HL-60/S4 treated with phorbol 12-myristate 13-acetate at 8.2 ng/mL for 4 days and 3 days (cell line): ENCODE measurements around the gene DUSP10.

Experiments used
- in situ Hi-C: fragments of 300-500 bp; cut with MboI; formaldehyde crosslinking; loops from 2 replicates; pipeline ENCODE4 v1.15.0; 2022; ENCODE audit warnings: low sequenced_read_pairs

Gene DUSP10

DNA sequence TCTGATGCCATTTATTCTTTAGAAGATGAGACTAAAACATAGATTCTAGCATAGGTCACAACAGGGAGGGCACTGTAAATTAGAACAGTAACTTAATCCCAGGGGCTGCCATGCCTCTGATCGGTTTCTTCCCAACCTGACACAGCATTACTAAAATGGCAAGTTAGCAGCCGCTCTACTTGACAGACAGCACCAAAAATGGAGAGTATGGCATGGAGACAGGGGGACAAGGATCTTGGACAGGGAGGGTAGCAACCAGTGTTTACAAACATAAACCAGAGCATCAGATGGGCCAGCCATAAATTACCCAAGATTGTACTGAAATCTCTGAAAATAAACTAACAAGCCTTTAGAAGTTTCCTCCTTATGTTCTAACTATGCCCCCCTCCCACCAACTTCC is 5.9 kb downstream of the DUSP10 start:
- in situ Hi-C loops = no loop called here

DNA sequence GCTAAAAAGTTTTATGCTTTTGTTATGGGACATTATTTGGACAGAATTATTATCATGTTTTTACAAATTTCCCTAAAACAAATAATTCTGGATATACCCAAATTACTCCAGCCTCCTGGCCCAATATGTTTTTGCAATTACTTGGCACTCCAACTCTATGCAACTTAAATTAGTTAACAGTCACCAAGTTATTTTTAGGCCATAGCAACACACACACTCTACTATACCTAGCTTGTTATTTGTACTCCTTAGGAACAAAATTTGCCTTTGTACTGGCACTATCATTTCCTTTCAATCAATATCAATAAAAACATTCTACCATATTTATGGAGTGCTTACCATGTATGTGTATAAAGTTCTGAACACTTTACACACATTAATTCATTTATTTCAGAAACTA is 7.7 kb downstream of the DUSP10 start:
- in situ Hi-C loops = no loop called here

DNA sequence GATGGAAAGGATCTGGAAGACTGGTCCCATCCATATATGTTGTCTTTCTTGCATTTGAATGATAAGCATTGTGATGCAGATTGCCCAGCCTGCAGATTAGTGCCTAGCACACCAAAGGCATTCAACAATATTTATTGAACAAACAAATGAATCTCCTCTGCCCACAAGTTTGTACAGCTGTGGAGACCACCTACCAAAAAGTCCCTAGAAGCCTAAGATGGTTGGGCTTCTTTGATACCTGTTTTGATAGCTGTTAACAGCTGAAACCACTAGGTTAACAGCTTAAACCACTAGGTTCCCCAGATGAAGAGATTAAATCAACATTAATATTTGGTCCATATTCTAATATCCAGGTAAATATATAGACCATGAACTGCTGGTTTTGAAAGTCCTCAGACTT is 9.8 kb downstream of the DUSP10 start:
- in situ Hi-C loops = no loop called here

DNA sequence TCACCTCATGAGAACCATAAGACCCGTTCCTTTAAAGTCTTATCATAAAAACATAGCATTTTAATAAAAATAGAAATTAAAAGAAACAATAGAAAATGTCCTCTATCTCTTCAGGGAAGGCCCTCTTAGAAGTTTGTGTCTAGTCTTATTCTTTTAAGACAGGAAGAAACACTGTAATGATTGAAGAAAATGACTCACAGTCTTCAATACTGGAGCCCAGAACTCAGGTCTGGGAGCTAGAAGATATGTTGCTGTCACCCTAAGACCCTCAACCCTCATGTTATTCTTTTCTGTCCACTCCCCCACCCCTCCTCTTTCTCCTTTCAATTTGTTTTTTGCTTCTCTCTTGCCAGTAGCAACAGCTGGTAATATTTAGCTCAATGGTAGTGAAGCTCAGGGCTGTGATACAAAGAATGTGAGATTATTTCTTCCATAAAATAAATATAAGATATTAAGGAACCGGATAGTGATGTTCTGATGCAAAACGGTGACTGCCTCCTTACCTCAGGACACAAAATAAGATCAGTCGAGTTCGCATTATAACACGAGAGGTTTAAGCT is 12.0 kb downstream of the DUSP10 start:
- in situ Hi-C loops = no loop called here

DNA sequence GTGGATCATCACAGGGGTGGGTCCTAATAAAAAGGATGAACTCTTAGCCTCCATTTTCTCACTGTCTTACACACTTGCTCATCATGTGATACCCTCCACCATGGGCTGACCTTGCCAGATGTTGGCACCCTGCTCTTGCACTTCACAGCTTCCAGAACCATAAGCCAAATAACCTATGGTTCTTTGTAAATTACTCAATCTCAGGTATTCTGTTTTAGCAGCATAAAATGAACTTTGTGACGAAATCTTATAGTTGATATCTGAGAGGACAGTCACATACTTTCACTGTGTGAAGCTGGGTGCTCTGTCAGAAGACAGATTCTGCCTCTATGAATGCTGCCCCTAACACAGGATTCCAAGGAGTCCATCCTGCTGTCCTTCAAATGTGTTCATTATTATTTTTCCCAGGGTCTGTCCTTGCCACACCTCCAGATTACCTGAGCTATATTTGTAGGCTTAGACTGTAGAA is 13.8 kb downstream of the DUSP10 start:
- in situ Hi-C loops = no loop called here

DNA sequence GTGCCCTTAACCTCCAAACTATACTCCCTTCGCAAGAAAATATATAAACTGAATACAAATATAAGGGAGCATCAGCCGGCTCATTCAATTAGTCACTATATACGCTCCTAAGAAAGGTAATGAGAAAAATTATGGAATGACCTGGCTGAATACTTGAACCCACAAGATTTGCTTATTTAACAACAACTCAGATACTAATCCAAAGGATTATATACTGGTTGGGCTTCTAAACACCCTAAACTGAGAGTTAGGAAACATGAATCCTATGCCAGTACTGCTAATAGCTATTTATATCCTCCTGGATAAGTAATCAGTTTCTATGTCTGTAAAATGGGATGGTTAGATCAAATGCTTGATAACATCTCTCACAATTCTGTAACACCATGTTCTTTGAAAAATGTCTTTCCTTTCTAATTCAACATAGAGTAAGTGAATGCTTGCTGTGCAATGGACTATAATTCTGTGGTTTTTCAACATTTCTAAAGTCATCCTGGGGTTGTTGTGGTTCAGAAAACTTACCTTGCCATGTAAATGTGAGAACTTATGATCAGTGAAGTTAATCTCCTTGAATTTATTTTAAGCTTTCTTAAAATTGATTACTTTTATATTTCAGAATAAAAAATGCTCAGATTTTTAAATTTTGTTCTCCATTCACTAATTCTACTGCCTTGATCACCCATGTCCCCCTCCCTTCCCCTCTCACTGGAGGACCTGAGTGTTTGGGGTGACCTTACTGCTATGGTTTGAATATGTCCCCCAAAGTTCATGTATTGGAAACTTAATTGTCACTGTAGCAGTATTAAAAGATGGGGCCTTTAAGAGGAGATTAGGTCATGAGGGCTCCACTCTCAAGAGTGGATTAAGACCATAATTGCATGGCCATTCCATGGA is 14.5 kb downstream of the DUSP10 start:
- in situ Hi-C loops = no loop called here

DNA sequence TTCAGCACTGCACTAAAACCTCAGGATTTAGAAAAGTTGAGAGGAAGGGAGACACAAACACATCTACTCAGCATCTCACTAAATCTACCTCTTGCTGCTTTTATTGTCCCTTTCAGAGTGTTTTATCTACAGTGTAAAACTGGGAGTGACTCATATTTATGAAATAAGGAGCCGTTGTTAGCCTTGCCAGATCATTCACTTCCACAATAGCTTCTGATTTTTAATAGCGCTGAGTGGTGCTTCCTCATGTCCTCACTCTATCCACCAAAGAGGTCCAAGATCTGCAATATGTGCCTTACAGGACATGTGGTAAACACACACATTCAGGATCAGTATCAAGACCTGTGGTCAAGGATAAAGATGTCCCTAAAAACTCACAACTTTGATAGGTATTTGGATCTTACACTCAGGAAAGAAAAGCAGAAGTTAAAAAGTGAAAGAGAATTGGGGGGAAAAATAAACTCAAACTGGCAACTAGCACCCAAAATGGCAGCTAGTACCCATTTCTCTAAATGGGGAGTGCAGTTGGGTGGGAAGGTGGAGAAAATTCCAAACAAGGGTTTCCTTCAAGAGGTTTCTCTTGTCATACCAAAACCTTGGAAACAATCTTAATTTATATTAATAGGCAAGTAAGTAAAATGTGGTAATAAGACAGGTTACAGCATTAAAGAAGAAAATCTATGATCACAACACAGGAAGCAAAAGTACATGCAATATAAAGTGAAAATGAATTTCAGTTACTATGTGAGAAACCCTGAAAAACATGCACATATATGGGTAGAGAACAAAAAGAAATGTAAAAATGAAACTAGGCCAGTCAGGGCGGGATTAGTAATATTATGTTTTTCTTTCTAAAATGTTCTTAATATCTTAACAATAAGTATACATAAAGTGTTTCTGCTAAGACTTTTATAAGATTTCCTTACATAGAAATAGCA is 15.9 kb downstream of the DUSP10 start:
- in situ Hi-C loops = no loop called here

DNA sequence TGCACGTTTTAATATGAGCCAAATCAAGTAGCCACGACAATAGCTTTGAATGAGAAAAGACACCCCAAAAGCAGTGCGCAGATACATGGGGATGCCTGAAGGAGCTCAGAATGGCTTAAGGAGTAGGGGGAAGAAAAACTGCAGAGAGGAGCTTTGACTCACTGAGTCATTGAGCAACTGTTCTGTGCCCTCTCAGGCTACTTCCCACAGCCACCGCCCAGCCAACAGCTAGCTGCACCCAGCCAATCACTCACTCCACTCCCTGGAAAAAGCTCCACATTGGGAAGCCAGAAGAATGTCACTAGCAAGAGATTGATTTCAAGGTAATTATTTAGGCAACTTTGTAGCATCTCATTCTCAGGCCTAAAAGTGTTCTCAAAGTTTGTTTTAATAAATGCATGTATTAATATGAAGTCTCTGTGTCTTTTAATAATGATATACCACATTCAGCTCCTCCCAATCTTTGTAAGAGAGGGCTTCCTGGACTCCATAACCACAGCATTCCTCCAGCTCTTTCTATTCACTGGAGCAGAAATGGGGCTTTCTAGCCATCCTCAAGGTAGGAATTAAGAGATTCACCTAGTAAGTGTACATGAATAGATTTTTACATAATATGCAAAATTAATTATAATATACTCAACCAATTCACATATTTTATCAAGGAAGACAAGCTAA is 16.8 kb downstream of the DUSP10 start:
- in situ Hi-C loops = no loop called here

DNA sequence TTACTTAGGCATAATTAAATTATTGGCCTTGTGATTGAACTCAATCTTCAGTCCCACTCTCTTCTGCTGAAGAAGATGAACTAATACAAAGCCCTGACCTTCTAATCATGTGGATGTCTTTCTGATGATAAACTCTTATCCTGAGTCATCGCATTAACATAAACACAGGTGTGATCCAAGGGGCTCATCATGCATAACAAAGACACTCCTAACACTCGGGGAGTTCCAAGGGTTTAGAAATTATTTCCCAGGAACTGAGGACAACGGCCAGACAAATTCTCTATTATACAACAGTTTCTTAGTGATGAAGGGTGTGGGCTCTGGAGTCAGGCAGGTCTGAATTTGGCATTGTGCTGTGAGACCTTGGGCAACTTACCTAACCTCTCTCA is 18.0 kb downstream of the DUSP10 start:
- in situ Hi-C loops = no loop called here

DNA sequence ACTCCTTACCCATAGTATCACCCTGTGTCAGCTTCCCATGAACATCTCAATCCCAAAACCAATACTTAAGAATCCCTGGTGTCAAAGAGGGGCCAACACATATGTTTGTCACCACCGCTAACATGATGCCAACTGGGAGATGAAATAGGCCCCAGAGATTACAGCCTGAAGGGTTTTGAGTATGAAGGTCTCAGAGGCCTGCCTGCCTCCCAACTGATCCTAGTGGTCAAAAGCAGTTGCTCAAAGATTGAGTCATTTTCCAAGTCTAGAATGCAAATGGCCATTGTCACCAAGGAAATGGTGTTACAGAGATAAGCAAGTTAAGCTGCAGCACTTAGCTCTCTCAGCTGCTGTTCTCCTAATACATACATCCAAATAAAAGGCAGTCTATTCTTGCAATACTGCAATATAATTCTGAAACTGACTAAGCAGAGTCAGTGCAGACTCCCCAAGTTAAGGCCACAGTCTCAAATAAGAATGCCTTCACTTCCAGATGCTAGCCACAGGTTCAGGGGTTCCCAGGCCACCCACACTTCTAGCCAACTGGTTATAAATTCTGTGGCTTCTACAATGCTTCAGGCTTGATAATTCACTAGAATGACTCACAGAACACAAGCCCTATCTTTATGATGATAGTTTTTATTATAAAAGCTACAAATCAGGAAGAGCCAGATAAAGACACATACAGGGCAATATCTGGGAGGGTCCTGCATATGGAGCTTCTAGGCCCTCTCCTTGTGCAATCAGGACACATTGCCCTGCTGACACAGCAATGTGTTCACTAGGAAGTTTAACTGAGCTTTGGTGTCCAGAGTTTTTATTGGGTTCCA is 18.7 kb downstream of the DUSP10 start:
- in situ Hi-C loops = no loop called here

DNA sequence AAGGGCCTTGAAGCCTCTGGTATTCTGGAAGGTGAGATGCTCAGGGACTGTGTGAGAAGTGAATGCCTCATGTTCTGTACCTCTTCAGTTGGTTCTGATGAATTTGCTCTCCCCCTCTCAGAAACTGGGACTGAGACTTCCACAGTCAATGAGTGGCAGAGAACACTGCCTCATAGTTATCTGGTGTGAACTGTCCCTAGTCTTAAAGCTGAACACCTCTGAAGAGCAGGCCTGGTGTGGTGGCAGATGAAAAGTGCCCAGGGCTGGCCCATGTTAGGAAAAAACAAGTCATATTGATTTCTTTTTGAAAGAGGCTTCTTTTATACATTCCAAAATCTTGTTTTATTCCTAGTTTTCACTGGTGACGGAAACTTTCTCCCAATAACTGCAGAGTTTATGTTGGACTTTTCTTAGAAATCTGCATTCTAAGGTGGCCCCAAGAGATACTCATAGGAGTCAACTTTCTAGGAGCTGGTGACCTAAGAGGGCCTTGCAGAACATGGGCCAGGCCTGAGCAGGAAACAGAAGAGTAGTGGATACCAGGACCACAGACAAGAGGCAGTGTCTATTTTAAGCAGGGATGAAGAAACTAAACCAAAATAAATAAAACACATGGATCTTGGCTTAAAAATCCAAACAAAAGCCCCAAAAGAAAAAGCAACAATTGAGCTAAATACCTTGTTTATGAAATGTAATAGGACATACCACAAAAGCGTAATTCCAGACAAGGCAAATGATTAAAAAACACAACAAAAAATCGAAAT is 19.5 kb downstream of the DUSP10 start:
- in situ Hi-C loops = no loop called here

DNA sequence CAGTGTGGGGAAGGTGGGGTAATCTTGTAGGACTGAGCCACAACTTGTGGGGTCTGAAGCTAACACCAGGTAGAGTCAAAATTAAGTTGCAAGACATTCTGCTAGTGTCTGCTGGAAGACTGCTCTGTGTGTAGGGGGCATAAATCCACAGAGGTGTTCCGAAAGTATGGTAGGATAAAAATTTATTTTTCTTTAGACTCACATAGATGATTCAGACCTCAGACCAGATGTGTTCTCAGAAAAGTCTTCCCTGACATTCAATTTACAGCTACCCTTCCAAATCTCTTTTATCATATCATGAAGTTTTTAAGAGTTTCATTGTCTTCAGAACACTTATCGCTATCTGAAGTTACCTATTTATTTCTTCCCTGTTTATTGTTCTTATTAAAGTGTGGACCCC is 21.3 kb downstream of the DUSP10 start:
- in situ Hi-C loops = no loop called here

DNA sequence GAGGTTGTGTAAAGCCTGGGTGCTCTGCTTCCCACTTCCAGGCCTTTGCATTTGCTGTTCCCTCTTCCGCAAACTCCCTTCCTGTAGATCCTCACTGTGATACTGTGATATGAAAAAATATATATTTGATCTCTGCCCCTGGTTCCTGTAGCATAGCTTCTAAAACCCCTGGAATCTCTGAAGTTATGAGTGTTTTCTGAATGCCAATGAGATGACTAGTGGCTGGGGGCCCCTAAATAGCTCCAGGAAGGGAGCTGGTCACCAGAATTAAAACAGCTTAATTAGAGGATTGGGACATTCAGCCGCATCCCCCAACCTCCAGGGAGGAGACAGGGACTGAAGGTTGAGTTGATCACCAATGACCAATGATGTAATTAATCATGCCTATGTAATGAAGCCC is 21.9 kb downstream of the DUSP10 start:
- in situ Hi-C loops = no loop called here

DNA sequence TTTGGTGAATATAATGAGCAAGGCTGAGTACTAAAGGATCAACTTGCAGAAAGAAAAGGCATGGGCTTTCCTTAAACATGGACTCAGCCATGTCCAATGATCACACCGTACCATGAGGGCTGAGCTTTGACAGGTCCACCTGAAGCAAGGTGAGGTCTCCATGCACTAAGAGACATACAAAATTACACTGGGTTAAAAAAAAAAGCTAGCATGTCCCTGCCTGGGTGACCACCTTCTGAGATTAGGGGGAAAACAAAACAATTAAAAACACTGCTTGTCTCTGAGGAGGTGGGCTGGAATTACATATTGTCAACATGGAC is 22.7 kb downstream of the DUSP10 start:
- in situ Hi-C loops = no loop called here

DNA sequence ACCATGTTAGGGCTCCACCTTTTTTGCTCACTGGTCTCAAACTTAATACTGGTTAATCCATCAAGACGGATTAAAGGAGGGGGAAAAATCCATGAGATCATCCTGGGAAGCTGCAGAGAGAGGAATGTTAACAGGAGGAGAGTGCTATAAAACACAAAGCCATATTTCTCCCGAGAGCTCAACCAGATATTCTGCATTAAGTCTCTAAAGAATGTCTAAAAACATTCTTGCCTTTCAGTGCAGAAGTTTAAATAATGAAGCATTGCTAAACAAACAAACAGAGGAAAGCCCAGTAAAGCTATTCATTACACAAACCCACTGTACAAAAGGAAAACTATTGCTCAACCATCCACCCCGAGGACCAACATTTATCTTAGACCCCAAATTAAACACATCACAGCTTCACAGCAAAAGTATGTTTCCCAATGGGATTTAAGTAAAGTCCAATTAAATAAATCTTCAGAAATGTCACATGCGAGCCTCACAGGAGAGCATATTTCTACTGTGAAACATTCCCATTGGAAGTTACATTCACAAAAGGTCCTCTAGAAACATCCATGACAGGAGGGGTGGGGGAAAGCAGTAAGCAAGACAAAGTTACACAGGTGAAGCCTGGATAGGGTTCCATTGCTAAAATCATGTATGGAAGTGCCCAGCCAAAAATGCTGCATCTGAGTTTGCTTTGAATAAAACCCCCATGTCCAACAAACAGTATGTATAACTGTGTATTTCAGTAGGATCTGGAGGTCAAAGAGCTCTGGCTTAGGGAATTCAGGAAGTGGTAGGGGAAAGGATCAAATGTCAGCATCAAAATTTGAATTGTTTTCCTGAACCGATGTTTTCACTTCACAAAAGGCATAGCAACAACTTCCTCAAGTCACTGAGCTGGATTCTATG is 23.3 kb downstream of the DUSP10 start:
- in situ Hi-C loops = no loop called here

DNA sequence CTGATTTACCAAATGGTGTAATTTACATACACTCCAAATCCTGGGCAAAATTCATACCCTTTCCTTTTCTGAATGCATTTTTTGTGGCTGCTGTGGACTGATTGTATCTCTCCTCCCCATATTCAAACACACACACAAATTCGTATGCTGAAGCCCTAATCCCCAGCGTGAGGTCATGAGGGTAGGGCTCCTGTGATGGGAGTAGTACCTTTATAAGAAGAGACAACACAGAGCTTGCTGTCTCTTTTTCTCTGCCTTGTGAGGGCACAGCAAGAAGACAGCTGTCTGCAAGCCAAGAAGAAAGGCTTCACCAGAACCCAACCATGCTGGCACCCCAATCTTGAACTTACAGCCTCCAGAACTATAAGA is 24.4 kb downstream of the DUSP10 start:
- in situ Hi-C loops = no loop called here

DNA sequence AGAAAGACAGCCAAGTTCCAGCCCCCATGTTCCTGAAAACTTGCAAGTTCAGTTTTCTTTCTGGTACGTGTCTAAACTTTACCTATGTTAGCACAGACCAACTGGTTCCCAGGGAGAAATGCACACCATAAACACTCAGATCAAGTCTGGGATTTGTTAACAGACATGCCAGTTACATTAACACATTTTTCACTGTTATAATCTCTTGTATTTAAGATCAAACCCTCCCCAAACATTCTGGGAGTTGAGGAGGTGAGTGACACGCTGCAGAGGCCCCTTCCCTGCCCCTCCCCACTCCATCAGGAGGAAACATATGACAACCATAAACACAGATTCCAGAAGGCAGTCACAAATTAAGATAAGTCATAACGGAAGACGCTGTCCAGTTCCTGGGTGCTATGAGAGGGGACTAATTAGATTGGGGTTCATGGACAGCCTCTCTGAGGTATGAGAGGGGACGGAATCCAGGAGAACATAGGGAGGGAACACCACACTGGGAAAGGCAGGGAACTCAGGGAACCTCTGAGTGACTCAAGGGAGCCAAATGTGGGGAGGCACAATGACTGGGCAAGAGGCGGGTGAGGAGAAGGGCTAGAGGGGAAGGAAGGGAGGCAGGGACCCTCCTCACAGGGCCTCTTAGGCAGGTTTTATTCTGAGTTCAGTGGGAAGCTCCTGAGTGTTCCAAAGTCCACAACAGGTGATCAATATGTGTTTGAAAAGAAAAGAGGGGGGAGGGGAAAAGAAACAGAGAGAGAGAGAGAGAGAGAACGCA is 25.0 kb downstream of the DUSP10 start:
- in situ Hi-C loops = no loop called here
